OCI-LY7 (cell line): ENCODE data around the gene KANK2.

Experiments
- EZH2phosphoT487 ChIP-seq: fragments of 200-600 bp; sonication (generic); IDR thresholded peaks from 2 replicates; pipeline ENCODE4 v1.6.1; 2018; ENCODE audit warnings: low read depth, borderline replicate concordance, mild to moderate bottlenecking, mixed run types, antibody characterized with exemption, low read length, moderate library complexity, mixed read lengths
- TF ChIP-seq, protein P1 (sequence below): fragments of 200-600 bp; sonication (generic); conservative IDR thresholded peaks from 2 replicates; pipeline ENCODE4 v1.5.1; 2014; ENCODE audit warnings: mild to moderate bottlenecking, antibody characterized with exemption, low read length, moderate library complexity, mixed read lengths

DNA sequence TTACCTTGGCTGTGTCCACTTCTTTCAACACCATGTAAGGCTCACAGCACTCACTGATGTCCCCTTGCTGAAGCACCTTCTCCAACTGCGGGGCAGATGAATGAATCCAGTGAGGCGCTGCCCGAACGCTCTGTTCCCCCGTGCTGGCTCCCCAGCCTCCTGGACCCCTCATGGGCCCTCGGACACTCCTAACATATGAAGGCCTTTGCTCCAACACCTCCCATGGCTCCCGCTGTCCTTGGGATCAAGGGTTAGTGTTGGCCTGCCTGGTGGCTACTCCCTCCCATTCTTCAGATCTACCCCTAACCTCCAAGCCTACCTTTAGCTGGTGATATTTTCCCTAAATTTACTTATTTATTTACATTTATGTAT lies 46.4 kb upstream of the KANK2 start:
- TF ChIP-seq, protein P1, sequence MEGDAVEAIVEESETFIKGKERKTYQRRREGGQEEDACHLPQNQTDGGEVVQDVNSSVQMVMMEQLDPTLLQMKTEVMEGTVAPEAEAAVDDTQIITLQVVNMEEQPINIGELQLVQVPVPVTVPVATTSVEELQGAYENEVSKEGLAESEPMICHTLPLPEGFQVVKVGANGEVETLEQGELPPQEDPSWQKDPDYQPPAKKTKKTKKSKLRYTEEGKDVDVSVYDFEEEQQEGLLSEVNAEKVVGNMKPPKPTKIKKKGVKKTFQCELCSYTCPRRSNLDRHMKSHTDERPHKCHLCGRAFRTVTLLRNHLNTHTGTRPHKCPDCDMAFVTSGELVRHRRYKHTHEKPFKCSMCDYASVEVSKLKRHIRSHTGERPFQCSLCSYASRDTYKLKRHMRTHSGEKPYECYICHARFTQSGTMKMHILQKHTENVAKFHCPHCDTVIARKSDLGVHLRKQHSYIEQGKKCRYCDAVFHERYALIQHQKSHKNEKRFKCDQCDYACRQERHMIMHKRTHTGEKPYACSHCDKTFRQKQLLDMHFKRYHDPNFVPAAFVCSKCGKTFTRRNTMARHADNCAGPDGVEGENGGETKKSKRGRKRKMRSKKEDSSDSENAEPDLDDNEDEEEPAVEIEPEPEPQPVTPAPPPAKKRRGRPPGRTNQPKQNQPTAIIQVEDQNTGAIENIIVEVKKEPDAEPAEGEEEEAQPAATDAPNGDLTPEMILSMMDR = no peak
- no peak for TF ChIP-seq EZH2phosphoT487
